ENCODE data around the gene MROH7.

GRCh38 chr1:54715493-54716298 lies 74.1 kb downstream of the MROH7 start, which contains the start of gene TTC4:
- TF ChIP-seq MXI1 (conservative IDR thresholded peaks at IDR 0.05; ENCODE audit: poor library complexity, severe bottlenecking): peak; percentile 97
- TF ChIP-seq CTCF (IDR thresholded peaks at IDR 0.05; ENCODE audit: poor library complexity, severe bottlenecking): peak; percentile 36
- peak; percentile 67 for TF ChIP-seq POLR2AphosphoS5 (IDR thresholded peaks at IDR 0.05)

Data from neural cell (in vitro differentiated cells).